WTC11 (cell line): Measurements from ENCODE around the gene TCF7L2. TPM values are rescaled to one million over a fixed set of nuclear protein-coding genes. Genes with fewer than 3 reads are reported as not detected.

Experiments
- ATAC-seq: fragments of 200-7000 bp; cut with Tn5 transposase; 2 replicates; pipeline ENCODE4 v1.10.0; 2021; ENCODE audit warnings: mild to moderate bottlenecking, moderate library complexity
- CTCF ChIA-PET: fragments of 300-600 bp; sonication (Branson Sonifier 250); formaldehyde crosslinking; loops from one replicate; lab custom pipeline; 2021; ENCODE audit warnings: antibody characterized with exemption; lab: Charles Lee
- POLR2A ChIA-PET: fragments of 350-600 bp; sonication (Branson Sonifier 250); formaldehyde crosslinking; loops from one replicate; lab custom pipeline; 2021; ENCODE audit warnings: antibody characterized with exemption; lab: Charles Lee
- DNase-seq: peaks from one replicate; pipeline ENCODE4 v3.0.0; 2021; ENCODE audit warnings: low spot score
- H3K27ac Mint-ChIP-seq: 2 replicates; pipeline ENCODE4 v1.8.0; 2021; ENCODE audit warnings: mixed read lengths
- H3K27me3 Mint-ChIP-seq: 2 replicates; pipeline ENCODE4 v1.8.0; 2021; ENCODE audit warnings: low read depth, mild to moderate bottlenecking, moderate library complexity, mixed read lengths
- H3K36me3 Mint-ChIP-seq: 2 replicates; pipeline ENCODE4 v1.8.0; 2021; ENCODE audit warnings: mixed read lengths
- H3K4me1 Mint-ChIP-seq: 2 replicates; pipeline ENCODE4 v1.8.0; 2022; ENCODE audit warnings: mixed read lengths
- H3K4me3 Mint-ChIP-seq: 2 replicates; pipeline ENCODE4 v1.8.0; 2021; ENCODE audit warnings: mild to moderate bottlenecking, moderate library complexity, mixed read lengths
- H3K9me3 Mint-ChIP-seq: 2 replicates; pipeline ENCODE4 v1.8.0; 2021; ENCODE audit warnings: mixed read lengths
- CREB1 ChIP-seq: sonication (generic); formaldehyde crosslinking; IDR thresholded peaks from 2 replicates; pipeline ENCODE4 v1.8.0; 2023; ENCODE audit warnings: mild to moderate bottlenecking, missing genetic modification reagents
- CREM ChIP-seq: sonication (generic); formaldehyde crosslinking; IDR thresholded peaks from 2 replicates; pipeline ENCODE4 v1.8.1; 2022; ENCODE audit warnings: mild to moderate bottlenecking, missing genetic modification reagents, moderate library complexity
- ESRRA ChIP-seq: sonication (generic); formaldehyde crosslinking; IDR thresholded peaks from 2 replicates; pipeline ENCODE4 v1.8.1; 2022; ENCODE audit warnings: mild to moderate bottlenecking, missing genetic modification reagents, borderline replicate concordance
- FOXP4 ChIP-seq: sonication (generic); formaldehyde crosslinking; IDR thresholded peaks from 2 replicates; pipeline ENCODE4 v1.8.0; 2022; ENCODE audit warnings: mild to moderate bottlenecking, missing genetic modification reagents
- MYBL2 ChIP-seq: sonication (generic); formaldehyde crosslinking; IDR thresholded peaks from 2 replicates; pipeline ENCODE4 v1.8.1; 2023; ENCODE audit warnings: mild to moderate bottlenecking, moderate library complexity, missing genetic modification reagents
- NFATC4 ChIP-seq: fragments of 250-450 bp; sonication (Bioruptor Pico); IDR thresholded peaks from 2 replicates; pipeline ENCODE4 v1.9.0; 2021; ENCODE audit warnings: mild to moderate bottlenecking
- NR3C1 ChIP-seq: sonication (generic); formaldehyde crosslinking; conservative IDR thresholded peaks from 2 replicates; pipeline ENCODE4 v1.8.1; 2023; ENCODE audit warnings: low read depth, mild to moderate bottlenecking, missing genetic modification reagents
- PRRX2 ChIP-seq: fragments of 250-450 bp; sonication (Bioruptor Pico); IDR thresholded peaks from 2 replicates; pipeline ENCODE4 v1.8.0; 2021; ENCODE audit warnings: mild to moderate bottlenecking
- SOX15 ChIP-seq: fragments of 250-450 bp; sonication (Bioruptor Pico); IDR thresholded peaks from 2 replicates; pipeline ENCODE4 v1.9.0; 2021; ENCODE audit warnings: mild to moderate bottlenecking
- TCF7 ChIP-seq: sonication (generic); formaldehyde crosslinking; IDR thresholded peaks from 2 replicates; pipeline ENCODE4 v1.8.0; 2022; ENCODE audit warnings: mild to moderate bottlenecking, low read depth, missing genetic modification reagents, moderate library complexity
- ZBTB43 ChIP-seq: sonication (generic); formaldehyde crosslinking; IDR thresholded peaks from 2 replicates; pipeline ENCODE4 v1.8.1; 2023; ENCODE audit warnings: mild to moderate bottlenecking, missing genetic modification reagents
- ZMAT4 ChIP-seq: fragments of 250-450 bp; sonication (Bioruptor Pico); IDR thresholded peaks from 2 replicates; pipeline ENCODE4 v1.9.0; 2021; ENCODE audit warnings: mild to moderate bottlenecking
- ZNF263 ChIP-seq: sonication (generic); formaldehyde crosslinking; IDR thresholded peaks from 2 replicates; pipeline ENCODE4 v1.8.1; 2022; ENCODE audit warnings: low read depth, mild to moderate bottlenecking, moderate library complexity, missing genetic modification reagents
- ZNF281 ChIP-seq: sonication (generic); formaldehyde crosslinking; IDR thresholded peaks from 2 replicates; pipeline ENCODE4 v1.8.0; 2023; ENCODE audit warnings: mild to moderate bottlenecking, missing genetic modification reagents
- total RNA-seq: library from RNA; stranded (reverse); gene quantifications from 3 replicates; pipeline ENCODE4 v1.2.3, GENCODE V29; 2021
- TF ChIP-seq, protein P1 (sequence below): sonication (generic); formaldehyde crosslinking; IDR thresholded peaks from 2 replicates; pipeline ENCODE4 v1.8.0; 2022; ENCODE audit warnings: missing genetic modification reagents
- TF ChIP-seq, protein P2 (sequence below): sonication (generic); formaldehyde crosslinking; IDR thresholded peaks from 2 replicates; pipeline ENCODE4 v1.8.1; 2022; ENCODE audit warnings: missing genetic modification reagents, borderline replicate concordance

Gene TCF7L2
- total RNA-seq, 1 experiment from 2014 or later: 44.5 TPM

GRCh38 chr10:112926906-112927688 is 22.9 kb upstream of the TCF7L2 start (continued):
- TF ChIP-seq FOXP4 (CRISPR knock-in tag) (no peak), MYBL2 (no peak)

- H3K4me1 Mint-ChIP-seq: peaks cover 15% of the 10 kb centered on the region
- H3K36me3 Mint-ChIP-seq: no peaks in the 10 kb centered on the region; the same call in 1 of the 2 replicates
- ATAC-seq (peak; percentile 75), DNase-seq (peak; percentile 16)
- ChIA-PET CTCF (interaction anchor here (1.0 to 1.5 kb wide), 3 partner anchors 13 to 389 kb away, joined by 3 to 4 read pairs (median 4); no protein-coding TSS in a partner anchor), POLR2A (interaction anchor here (0.7 to 1.0 kb wide), 2 partner anchors 8 to 28 kb away, joined by 3 to 4 read pairs; no protein-coding TSS in a partner anchor)
- no peak overlapping the region for H3K27ac Mint-ChIP-seq
- TF ChIP-seq ZNF281 (CRISPR knock-in tag) (no peak), ZNF263 (CRISPR knock-in tag) (no peak), TCF7 (no peak), ZBTB43 (CRISPR knock-in tag) (no peak), CREB1 (CRISPR knock-in tag) (no peak)
- TF ChIP-seq, protein P1, sequence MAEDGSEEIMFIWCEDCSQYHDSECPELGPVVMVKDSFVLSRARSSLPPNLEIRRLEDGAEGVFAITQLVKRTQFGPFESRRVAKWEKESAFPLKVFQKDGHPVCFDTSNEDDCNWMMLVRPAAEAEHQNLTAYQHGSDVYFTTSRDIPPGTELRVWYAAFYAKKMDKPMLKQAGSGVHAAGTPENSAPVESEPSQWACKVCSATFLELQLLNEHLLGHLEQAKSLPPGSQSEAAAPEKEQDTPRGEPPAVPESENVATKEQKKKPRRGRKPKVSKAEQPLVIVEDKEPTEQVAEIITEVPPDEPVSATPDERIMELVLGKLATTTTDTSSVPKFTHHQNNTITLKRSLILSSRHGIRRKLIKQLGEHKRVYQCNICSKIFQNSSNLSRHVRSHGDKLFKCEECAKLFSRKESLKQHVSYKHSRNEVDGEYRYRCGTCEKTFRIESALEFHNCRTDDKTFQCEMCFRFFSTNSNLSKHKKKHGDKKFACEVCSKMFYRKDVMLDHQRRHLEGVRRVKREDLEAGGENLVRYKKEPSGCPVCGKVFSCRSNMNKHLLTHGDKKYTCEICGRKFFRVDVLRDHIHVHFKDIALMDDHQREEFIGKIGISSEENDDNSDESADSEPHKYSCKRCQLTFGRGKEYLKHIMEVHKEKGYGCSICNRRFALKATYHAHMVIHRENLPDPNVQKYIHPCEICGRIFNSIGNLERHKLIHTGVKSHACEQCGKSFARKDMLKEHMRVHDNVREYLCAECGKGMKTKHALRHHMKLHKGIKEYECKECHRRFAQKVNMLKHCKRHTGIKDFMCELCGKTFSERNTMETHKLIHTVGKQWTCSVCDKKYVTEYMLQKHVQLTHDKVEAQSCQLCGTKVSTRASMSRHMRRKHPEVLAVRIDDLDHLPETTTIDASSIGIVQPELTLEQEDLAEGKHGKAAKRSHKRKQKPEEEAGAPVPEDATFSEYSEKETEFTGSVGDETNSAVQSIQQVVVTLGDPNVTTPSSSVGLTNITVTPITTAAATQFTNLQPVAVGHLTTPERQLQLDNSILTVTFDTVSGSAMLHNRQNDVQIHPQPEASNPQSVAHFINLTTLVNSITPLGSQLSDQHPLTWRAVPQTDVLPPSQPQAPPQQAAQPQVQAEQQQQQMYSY (CRISPR knock-in tag): no peak
- H3K9me3 Mint-ChIP-seq: peaks cover 11% of the 10 kb centered on the region
- peaks cover 4% of the 10 kb centered on the region; the same call in 1 of the 2 replicates for H3K27me3 Mint-ChIP-seq
- H3K4me3 Mint-ChIP-seq: no peak overlapping the region
Observed at GRCh38 chr10:112927980-112928379, 22.1 kb upstream of the TCF7L2 start.

DNA sequence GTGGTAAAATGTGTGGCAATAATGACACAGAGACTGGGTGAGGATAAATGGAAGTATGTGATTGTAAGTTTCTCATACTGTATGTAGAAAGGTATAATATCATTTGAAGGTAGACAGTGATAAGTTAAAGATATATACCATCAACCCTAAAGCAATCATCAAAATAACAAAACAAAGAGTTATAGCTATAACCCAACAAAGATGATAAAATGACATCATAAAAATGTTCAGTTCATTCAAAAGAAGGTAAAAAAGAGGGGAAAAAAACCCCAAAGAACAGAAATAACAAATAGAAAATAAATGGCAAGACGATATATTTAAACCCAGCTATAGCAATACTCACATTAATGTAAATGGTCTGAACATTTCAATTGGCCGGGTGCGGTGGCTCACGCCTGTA is 17.4 kb upstream of the TCF7L2 start:
- Mint-ChIP-seq H3K27ac (no peak overlapping the region), H3K9me3 (peaks cover 11% of the 10 kb centered on the region), H3K4me3 (no peak overlapping the region), H3K27me3 (no peaks in the 10 kb centered on the region), H3K36me3 (no peaks in the 10 kb centered on the region; the same call in 1 of the 2 replicates), H3K4me1 (peaks cover 11% of the 10 kb centered on the region)
- CTCF ChIA-PET: no interaction called here
- DNase-seq: no peak
- no peak for ATAC-seq
- POLR2A ChIA-PET: no interaction called here
- TF ChIP-seq, protein P2, sequence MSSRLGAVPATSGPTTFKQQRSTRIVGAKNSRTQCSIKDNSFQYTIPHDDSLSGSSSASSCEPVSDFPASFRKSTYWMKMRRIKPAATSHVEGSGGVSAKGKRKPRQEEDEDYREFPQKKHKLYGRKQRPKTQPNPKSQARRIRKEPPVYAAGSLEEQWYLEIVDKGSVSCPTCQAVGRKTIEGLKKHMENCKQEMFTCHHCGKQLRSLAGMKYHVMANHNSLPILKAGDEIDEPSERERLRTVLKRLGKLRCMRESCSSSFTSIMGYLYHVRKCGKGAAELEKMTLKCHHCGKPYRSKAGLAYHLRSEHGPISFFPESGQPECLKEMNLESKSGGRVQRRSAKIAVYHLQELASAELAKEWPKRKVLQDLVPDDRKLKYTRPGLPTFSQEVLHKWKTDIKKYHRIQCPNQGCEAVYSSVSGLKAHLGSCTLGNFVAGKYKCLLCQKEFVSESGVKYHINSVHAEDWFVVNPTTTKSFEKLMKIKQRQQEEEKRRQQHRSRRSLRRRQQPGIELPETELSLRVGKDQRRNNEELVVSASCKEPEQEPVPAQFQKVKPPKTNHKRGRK (CRISPR knock-in tag): no peak
- TF ChIP-seq CREM (no peak), SOX15 (CRISPR knock-in tag) (no peak), ZMAT4 (CRISPR knock-in tag) (no peak), ESRRA (CRISPR knock-in tag) (no peak), FOXP4 (CRISPR knock-in tag) (no peak), PRRX2 (CRISPR knock-in tag) (no peak), NR3C1 (CRISPR knock-in tag) (no peak), NFATC4 (CRISPR knock-in tag) (no peak), TCF7 (no peak)
